Keratinocyte (primary cell): ENCODE measurements around the gene APBB1IP.

ENCODE experiments used
- EZH2 ChIP-seq: IDR thresholded peaks from one replicate; pipeline ENCODE4 v1.6.1; 2012; ENCODE audit warnings: inconsistent platforms, mild to moderate bottlenecking, low read length, moderate library complexity
- TF ChIP-seq, protein P1 (sequence below), 3 experiments: IDR thresholded peaks in 1 of 3; conservative IDR thresholded peaks in 1 of 3; optimal IDR thresholded peaks in 1 of 3; 2 replicates in 2 of 3; 3 replicates in 1 of 3; pipeline versions ENCODE3 to v1.5.1; 2011; ENCODE audit warnings: low read length in 3 of 3, mild to moderate bottlenecking in 3 of 3, moderate library complexity in 2 of 3, control low read depth in 1 of 3, inconsistent platforms in 1 of 3; ENCODE audit not compliant: insufficient read depth in 2 of 3; ENCODE audit errors: extremely low read depth in 1 of 3

- TF ChIP-seq, protein P1, sequence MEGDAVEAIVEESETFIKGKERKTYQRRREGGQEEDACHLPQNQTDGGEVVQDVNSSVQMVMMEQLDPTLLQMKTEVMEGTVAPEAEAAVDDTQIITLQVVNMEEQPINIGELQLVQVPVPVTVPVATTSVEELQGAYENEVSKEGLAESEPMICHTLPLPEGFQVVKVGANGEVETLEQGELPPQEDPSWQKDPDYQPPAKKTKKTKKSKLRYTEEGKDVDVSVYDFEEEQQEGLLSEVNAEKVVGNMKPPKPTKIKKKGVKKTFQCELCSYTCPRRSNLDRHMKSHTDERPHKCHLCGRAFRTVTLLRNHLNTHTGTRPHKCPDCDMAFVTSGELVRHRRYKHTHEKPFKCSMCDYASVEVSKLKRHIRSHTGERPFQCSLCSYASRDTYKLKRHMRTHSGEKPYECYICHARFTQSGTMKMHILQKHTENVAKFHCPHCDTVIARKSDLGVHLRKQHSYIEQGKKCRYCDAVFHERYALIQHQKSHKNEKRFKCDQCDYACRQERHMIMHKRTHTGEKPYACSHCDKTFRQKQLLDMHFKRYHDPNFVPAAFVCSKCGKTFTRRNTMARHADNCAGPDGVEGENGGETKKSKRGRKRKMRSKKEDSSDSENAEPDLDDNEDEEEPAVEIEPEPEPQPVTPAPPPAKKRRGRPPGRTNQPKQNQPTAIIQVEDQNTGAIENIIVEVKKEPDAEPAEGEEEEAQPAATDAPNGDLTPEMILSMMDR (optimal IDR thresholded peaks at IDR 0.05 in 1 of 3, IDR thresholded peaks at IDR 0.05 in 1 of 3, conservative IDR thresholded peaks at IDR 0.05 in 1 of 3; ENCODE audit: extremely low read depth in 1 of 3, insufficient read depth in 2 of 3, low read length in 3 of 3), result no peak
- TF ChIP-seq EZH2, result no peak
Observed at GRCh38 chr10:26499426-26499825, 61.3 kb downstream of the APBB1IP start.
